Skin of body (tissue), 3 donors: Measurements from ENCODE around the gene PRKG1. TPM values are rescaled to one million over a fixed set of nuclear protein-coding genes. Genes with fewer than 3 reads are reported as not detected.

Source experiments
- DNase-seq: peaks from one replicate; lab custom pipeline; 2025; lab: John Stamatoyannopoulos, UW
- small RNA-seq: library from RNA; depleted of rRNA; stranded (forward); fragments of <200 nt; gene quantifications from one replicate; pipeline ENCODE3, GENCODE V24; 2014; ENCODE audit warnings: low replicate concordance
- total RNA-seq: library from RNA; depleted of rRNA; stranded (reverse); fragments of >200 nt; gene quantifications from one replicate; pipeline ENCODE4 v1.2.3, GENCODE V29; 2014

Gene PRKG1
- total RNA-seq, 1 donor from 2014 or later, result 41.8 TPM

DNA sequence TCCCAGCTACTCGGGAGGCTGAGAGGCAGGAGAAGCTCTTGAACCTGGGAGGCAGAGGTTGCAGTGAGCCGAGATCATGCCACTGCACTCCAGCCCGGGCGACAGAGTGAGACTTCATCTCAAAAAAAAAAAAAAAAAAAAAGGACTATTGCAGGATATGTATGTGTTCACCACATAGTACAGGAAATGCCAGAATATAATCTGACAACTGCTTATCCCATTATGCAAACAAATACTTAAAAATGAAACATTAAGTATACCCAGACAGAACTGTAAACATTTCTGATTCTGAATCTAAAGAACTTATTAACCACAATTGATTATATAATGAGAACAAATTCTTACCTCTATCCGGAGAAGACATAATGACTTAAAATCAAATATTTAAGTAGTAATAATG is 1258.5 kb downstream of the PRKG1 start:
- no peak for DNase-seq

DNA sequence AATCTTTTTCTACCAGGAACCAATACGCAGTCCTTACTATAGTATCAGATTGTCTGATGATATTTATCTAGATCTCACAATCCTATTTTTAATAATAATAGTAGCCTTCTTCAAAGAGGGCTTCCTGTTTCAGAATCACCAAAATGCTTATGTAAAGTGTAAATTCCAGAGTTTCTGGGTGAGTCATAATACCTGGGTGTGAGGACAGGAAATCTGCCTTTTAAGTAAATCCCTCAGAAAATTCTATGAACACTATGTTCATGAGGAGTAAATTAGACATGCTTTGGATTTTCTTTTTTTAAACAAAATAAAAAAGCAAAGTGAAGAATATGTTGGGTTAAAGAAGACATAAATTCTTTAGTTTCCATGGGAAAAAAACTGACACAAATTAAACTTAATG is 1260.3 kb downstream of the PRKG1 start:
- DNase-seq, result no peak

DNA sequence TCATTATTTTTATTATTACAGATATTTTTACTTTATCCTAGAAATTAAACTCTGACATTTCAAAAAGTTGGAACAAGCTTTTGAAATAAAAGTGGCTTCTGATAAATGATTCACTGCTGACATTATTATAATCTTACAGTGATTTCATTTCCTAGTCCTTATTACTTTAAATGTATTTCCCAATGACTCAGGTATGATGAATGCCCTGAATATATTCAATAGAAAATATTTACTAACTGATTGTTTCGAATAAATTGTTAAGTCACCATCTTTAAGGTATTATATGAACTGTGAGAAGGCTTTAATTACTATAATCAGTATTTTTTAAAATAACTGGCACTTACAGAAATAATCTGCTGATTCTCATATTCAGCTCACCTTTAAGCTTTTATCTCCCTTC is 1261.4 kb downstream of the PRKG1 start:
- no peak for DNase-seq

DNA sequence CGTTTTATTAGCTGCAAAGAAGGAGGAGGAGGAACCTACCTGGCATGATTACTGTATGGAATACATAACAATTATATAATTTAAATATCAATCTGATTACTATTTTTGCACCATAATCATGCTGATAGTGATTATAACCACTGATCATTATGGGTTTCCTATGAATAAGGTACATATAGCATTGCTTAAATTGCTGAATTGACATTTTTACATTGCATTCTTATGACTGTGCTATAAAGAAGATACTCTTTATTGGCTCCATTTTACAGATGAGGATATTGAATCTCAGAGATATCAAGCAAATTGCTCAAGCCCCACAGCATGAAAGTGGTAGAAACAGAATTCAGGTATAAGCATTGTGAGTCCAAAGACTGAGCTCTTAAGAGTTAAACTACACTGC is 1262.9 kb downstream of the PRKG1 start:
- DNase-seq, result no peak

DNA sequence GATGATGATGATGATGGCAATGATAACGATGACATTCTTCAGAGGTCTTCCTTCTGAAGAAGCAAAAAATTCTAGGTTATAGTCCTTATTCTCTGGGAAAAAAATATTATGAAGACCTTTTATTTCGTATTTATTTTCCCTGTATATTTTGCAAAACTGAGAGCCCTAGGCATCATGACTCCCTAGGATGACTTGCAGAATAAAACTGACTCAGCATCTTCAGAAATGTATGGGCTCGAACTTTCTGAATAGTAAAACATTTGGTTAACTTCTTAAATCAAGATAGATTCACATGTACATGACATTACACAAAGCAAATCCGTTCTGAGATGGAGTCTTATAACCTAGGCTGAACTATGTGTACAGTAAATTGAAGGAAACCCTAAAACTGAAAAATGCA is 1269.2 kb downstream of the PRKG1 start:
- no peak for DNase-seq

DNA sequence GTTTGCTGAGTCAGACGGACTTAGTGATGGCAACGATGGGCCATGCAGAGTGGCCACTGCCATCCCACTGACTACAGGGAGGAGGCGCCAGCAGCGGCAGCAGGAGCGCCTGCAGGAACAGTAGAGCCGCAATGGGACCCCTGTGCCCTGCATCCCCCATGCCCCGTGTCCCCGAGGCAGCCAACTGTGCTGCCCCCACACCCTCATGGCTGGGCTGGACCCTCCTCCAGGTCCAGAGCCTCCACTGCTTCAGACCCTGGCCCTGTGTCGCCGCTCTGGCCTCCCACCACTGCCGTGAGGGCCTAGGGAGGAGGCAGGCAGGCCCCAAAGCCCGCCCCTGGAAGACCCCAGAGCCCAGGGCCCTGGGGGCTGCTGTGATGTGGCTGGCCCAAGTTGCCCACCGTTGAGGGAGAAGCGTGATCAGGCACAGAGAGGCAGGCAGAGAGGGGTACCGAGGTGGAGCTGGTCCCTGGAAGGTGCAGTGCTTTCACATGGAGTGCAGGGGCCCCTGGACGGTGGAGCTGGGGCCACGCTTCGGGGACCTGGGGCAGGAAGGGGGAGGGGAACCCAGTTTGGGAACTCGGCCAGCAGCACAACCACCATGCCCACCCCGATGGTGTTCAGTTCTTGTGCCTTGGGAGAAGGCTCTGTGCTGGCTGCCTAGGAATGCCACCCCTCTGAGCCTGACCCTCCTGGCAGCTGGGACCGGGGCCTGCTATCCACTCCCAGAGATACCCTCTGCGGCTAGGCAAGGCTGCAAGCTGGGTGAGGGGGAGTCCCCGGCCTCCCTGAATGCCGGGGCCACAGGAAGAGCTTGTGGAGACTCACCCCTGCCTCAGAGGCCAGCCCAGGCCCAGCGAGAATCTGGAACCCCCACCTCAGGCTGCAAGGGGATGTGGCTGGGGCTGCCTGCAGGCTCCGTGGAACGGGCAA is 1272.4 kb downstream of the PRKG1 start:
- no peak for DNase-seq

DNA sequence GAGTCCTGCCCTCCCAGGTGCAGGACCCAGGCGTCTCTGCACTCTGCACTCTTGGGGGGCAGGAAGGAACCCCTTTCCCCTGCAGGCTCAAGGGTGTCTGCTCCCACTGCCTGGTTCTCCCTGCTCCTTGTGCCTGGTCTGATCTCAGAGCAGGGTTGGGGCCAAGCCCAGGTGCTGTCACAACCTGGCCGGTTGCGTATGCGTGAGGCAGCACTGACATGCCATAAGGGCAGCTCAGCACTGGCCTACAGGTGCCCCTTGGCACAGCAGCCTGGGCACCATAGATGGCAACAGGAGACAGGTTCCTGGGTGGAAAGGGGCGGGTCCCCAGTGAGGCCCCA is 1273.0 kb downstream of the PRKG1 start:
- DNase-seq, result no peak

Small RNA genes within 50 kb of the gene (small RNA-seq; reads per million reads assigned to genes)
- 0.14 reads per million for gene MIR605

Other genes with a start within 250 kb of the PRKG1 start
- not detected for gene A1CF, start 188.9 kb upstream of the PRKG1 start, total RNA-seq